8988T (cell line): ENCODE measurements around the gene CYTH1.

Experiments
- DNase-seq: peaks from one replicate; pipeline ENCODE4 v3.0.0; 2011

CYTH1 gene, protein sequence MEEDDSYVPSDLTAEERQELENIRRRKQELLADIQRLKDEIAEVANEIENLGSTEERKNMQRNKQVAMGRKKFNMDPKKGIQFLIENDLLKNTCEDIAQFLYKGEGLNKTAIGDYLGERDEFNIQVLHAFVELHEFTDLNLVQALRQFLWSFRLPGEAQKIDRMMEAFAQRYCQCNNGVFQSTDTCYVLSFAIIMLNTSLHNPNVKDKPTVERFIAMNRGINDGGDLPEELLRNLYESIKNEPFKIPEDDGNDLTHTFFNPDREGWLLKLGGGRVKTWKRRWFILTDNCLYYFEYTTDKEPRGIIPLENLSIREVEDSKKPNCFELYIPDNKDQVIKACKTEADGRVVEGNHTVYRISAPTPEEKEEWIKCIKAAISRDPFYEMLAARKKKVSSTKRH

DNA sequence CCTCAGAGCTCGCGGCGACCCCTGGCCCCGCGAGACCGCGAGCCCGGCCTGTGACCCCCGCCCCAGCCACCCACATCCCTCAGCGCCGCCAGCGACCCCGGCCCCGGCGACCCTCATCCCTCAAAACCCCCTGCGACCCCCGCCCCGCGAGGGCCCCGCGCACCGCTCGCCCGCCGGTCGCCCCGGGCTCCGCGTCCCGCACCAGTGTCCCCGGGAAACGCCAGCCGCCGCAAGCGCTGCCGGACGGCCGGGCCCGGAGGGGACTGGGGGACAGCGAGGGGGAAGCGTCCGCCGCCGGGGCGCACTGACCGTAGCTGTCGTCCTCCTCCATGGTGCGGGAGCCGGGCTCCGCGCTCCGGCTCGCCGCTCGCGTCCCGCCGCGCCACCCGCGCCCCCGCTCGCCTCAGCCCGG, at the start of gene CYTH1:
CYTH1 (minus strand) TSS at position 381 of the 412 bp plus-strand sequence; CDS start at position 331, 50 bp downstream.
- DNase-seq, result no peak

DNA sequence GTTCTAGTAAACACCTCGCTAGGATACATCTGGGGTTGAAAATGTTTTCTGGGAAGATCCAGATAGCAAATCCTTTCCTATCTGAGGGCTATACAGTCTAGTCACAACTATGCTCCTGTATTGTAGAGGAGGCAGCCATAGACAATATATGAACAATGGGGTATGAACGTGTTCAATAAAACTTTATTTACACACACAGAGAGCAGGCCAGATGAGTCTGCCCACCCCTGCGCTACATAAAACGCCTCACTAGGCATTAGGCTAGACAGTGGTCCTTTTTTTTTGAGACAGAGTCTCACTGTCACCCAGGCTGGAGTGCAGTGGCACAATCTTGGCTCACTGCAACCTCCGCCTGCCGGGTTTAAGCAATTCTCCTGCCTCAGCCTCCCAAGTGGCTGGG, 47.4 kb upstream of the CYTH1 start:
- no peak for DNase-seq

DNA sequence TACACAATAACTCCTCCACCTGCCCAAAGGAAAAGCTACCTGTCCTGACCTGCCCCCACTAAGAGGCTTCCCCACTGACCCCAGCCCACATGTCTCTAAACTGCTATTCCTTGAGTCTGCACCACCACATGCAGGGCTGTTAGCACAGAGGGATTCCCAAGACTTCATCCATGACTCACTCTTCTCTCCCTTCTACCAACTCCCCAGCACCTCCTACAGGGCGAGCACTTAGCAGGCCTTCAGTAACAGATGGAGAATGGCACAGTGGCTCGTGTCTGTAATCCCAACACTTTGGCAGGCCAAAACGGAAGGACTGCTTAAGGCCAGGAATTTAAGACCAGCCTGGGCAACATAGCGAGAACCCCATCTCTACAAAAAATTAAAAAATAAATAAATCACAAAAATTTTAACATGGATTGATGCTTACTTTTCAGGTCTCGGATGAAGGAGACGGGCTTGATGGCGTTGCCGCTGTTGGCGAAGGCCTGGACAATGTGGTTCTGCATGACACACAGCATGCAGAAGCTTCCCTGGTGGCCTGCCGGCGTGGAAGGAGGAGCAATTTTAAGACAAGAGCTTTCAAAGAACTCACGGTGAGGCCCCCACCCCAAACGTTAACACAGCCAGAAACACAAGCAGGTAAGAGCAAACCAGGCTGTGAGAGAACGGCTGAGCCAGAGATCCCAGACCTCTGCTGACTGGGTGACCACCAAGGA, 46.6 kb upstream of the CYTH1 start:
- no peak for DNase-seq

DNA sequence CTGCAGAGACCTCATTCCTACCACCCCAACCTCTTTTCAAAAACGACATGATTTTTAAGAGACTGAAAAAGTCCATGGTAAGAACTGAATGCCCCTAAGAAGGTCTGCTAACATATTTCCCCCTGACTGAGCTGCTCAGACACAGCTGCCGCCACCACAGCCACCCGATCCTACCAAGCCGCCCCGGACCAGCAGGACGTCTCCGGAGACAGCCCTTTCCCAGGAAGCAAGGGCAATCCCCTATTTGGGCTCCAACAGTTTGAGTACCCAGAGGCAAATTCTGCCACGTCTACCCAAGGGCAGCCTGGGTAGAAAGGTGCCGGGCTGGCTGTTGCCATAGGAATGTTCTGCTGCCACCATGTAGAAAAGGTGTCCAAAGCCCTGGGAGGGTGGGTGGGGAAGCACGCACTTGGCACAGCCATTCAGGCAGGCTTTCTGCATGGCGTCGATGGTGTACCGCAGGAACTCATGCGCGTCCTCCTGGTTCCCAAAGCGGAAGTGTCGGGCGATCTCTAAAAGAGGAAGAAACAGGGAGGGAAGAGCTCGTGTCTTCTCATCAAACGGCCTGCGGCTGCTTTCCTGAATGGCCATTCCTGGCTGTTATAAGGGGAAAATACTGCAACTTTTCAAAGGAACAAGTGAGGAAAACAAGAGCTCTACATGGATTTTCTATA, 44.9 kb upstream of the CYTH1 start:
- no peak for DNase-seq

DNA sequence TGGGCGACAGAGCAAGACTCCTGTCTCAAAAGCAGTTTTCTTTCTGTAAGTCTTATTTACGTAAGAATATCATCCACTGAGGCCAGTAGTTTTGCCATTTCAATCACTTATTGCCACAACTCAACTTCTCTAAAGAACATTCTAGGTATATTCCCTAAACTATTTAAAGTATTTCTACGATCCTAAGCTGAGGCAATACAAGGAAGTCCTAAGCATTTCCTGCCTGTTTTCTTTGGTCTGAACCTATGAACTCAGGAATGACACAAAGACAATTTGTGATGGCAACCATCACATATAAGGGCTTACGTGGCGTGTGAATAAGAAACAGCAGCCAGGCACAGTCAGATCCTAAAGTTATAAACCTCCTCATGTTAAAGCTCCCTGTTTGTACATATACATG, 44.3 kb upstream of the CYTH1 start:
- DNase-seq, result no peak

DNA sequence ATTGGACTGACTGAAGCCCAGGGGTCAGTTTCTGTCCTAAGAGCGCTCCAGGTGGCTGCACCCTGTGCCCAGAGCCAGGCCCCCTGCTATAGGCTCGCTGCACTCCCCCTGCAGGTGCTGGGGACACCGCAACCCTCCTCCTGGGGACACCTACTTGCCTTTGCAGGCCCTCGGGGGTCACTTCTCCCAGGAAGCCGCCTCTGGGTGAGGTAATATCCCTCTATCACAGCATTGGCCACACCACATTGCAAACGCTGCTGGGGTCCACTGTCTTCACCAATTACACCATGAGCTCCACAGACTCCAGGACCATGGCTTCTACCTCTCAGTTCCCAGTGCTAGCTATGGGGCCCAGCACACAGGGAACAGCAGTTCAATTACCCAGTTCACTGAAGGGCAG, 43.6 kb upstream of the CYTH1 start:
- DNase-seq, result no peak

DNA sequence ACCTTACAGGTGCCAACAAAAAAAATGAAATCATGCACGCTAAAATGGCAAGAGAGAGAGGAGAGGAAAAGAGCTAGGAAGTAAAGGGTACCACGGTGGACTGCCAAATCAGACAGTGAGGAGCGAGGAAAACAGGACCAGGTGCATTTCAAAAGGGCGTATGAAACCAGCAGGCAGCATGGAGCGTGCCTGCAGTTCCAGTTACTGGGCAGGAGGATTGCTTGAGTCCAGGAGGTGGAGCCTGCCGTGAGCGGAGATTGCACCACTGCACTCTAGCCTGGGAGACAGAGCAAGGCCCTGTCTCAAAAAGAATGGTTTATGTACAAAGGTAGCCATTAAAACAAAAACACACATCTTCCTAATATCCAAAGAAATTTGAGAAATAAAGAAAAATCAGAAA, 42.2 kb upstream of the CYTH1 start:
- no peak for DNase-seq

DNA sequence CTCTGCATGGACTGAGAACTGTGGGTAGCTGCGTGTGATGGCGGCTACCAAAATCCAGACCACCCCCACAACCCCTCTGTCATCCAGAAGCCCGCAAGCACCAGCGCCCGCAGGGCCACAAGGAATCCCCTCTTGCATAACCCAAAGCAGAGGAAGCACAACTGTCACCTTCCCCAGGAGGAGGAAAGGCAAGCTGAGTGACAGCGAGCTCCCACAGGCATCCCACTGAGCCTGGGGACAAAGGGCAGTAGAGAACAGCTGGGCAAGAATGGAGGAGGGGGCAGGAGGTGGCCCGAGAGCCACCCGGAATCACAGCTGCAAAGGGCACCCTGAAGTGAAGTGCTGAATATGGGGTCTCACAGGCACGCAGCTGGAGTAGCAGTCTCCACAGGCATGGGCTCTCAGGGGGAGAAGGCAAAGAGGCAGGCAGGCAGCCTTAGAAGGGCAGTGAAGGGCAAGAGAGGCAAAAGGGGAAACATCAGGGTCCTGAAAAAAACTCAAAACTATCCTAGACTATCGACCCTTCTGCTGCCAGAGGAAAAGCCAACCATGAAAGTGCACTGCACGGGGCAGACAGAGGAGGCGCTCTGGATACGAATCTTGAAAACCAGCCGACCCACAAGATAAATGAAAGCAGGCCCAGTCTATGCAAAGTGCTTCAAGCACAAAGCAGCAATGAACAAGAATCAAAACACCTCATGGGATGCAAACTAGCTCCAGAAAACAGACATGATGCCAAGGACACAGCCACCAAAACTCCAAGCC, 41.4 kb upstream of the CYTH1 start:
- DNase-seq, result no peak

DNA sequence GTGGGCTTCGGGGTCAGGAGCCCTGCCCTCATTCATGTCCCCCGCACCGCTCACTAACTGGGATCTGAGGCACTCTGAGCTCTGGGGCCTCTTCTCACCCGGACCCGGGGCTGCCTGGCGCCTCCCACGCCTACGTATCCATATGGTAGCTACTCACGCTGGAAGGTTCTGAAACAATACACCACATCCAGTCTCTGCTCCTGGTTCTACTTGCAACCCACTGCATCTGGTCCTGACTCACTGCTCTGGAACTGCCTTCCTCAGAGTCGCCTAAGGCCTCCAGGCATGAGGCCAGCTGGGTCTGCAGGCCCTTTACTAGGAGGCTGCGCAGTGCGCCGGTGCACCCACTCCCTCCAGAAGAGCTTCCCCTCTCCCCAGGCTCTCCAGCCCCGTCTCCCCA, 40.5 kb upstream of the CYTH1 start:
- no peak for DNase-seq

DNA sequence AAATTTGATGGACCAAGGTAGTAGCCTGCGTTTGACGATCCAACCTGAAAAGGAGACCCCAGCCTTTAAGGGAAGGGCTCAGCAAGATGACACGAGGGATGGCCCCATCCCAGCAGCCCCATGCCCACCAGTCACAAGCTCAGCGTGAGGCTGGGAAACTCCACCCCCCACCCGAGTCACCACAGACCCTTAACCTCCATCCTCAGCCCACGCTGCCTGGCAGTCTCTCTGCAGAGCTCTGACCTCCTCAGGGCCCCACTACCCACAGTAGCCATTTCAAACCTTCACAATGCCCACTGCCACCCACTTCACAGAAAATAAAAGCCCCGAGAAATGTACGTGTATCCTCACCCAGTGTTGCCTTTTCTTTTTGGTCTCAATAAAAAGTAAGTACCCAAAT, 39.9 kb upstream of the CYTH1 start:
- no peak for DNase-seq

DNA sequence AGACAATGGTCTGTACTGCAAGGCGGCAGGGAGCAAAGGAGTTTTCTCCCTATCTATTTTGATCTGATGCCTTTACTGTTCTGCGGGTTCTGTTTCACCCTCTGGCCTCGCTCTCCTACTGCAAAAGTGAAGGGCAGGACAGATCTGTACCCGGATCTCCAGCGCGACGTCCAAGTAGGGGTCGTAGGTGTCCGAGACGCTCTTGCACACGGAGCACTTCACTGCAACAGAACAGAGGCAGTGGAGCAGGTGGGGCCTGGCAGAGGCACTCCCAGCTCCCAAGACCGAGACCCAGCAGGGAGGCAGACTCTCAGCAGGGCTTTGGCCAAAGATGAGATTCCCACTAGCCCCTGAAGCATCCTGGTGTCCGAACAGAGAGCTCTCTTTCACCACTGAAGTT, 38.8 kb upstream of the CYTH1 start:
- DNase-seq, result no peak

DNA sequence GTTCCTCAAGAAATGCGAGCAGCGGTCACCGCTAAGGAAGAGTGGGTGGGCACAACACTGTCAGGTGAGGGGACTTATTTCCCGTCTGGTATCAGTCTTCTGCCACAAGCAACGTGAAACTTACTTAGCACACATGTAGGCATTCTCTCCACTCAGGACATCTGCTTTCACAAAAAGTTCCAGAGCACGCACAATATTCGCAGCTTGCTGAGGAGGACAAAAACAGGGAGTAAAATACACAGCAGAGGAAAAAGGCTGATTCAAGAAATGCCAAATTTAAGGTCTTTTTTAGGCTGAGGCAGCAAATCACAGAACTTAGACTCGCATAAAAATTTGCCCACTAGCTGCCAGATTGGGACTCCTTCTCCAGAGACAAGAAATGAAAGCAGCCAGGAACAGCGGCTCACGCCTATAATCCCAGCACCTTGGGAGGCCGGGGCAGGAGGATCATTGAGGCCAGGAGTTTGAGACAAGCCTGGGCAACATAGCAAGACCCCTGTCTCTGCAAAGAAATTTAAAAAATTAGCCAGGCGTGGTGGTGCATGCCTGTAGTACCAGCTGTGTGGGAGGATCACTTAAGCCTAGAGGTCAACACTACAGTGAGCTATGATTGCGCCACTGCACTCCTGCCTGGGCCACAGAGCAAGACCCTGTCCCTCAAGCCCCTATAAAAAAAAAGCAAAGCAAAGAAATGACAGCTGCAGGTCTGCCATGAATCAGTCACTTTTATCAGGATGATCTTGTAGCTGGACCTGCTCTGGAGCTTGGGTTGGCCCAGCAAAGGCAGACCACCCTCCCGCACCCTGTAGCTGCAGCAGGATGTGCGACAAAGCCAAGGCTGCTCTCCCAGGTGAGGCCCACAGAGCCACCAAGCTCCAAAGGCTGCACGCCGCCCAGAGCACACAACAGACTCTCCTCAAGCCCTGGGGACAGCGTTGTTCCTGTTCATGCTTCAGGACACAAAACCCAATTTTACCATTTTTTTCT, 38.0 kb upstream of the CYTH1 start:
- DNase-seq, result no peak

DNA sequence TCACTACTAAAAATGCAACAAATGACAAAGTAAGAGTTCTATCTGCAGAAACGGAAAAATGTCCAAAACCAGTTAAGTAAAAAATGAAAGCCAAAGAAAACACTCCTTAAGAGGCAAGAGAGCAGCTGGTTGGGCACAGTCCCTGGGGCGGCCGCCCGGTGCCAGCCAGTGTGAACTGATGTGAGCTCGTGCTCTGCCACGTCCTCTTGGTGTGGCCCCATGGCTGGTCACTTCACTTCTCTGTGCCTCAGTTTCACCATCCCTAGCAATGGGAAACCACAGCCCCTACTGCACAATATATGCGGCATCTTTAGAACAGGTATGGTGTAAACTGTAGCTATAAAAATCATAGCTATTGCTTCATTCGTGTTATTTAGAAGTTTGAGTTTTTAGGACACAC, 37.3 kb upstream of the CYTH1 start:
- DNase-seq, result no peak

DNA sequence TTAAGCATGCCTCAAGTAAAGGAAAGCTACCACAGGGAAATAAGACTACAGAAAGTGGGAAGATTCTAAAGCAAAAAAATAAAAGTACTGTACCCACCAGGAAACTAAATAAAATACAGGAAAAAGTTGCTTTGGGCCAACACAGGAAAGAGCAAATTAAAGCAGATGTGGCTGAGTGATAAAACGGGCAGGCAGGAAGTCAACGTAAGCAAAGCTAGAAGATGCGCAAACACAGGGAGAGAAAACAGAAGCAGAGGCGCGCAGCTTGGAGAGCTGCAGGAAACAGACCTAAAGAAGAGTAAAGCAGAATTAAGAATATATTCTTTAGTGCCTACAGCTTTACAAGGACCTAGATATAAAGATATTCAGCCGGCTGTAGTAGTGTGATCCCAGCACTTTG, 36.9 kb upstream of the CYTH1 start:
- DNase-seq, result no peak

DNA sequence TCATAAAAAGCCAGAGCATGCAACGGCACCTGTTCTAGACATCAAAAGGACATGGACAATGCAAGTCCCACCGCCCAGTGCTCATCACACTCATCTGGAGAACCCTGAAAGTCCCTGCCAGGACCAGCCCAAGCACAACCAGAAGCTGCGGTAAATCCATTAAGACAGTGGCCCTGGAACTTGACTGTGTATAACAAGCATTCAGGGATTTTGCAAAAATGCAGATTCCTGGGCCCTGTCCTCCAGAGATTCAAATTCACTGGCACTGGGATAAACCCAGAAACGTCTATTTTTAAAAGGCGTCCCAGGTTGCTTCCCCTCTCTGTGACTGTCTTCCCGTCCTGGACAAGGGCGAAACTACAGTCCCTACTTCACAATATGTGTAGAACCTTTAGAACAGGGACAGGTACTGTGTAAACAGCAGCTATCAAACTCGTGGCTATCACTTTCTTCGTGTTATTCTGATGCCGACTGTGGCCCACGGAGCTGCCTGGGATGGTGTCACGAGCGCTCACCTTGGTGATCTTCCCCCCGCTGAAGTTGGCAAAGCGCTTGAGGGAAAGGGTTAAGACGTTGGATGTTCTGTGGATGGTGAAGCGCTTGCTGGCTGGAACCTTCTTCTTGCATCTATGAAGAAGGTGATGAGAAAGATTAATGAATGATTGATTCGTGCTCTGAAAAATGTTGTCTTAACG, 36.2 kb upstream of the CYTH1 start:
- no peak for DNase-seq

DNA sequence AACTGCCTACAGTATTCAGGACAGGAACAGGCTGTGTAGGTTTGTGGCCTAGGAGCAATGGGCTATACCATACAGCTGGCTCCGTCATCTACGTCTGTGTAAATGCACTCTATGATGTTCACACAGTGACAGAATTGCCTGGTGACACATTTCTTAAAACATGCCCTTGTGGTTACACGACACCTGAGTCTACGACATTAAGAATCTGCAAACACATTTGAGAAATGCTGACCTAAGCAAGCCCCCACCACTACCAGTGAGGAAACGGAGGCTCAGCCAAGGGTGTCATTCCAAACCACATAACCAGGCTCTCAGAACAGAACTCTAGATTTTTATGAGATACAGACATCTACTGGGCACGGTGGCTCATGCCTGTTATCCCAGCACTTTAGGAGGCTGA, 35.0 kb upstream of the CYTH1 start:
- no peak for DNase-seq

DNA sequence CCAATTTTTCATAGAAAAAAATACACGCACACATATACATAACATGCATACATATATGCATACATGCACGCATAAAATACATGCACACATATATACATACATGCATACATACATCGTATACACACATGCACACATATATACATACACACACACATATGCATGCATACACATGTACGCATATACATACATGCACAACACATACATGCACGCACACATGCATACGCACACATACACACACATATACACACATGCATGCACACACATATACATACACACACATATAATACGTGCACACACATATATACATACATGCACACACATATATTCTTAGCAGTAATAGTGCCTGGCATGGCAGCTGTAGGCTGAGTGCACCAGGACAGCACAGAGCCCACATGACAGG, 33.6 kb upstream of the CYTH1 start:
- DNase-seq, result no peak

DNA sequence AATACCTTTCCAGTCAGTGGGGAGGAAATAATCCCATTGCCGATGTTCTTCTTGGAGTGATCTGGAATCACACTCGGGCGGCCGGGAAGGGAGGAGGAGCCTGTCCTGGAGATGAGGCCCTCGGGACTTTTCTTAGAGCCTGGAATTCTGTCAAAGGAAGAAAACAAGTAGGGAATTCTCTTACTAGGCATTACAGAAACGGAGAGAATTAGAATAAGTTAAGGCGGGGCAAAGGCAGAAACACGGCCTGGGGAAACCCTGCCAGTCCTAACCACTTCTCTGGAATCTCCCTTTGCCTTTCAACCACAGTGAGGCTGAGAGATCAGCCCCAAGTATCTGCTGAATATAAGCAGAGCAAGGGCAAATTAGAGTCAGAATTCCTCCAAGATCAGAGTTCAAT, 30.8 kb upstream of the CYTH1 start:
- no peak for DNase-seq

DNA sequence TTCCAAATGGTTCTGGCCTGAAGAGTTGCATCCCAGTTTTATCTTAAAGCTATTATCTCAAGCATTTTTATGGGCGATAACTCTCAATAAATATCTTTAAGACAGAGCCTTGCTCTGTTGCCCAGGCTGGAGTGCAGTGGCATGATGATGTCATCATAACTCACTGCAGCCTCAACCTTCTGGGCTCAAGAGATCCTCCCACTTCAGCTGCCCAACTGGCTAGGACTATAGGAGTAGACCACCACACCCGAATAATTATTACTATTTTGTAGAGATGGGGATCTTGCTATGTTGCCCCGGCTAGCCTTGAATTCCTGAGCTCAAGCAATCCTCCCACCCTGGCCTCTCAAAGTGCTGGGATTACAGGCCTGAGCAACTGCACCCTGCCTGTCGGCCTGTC, 26.1 kb upstream of the CYTH1 start:
- DNase-seq, result no peak

DNA sequence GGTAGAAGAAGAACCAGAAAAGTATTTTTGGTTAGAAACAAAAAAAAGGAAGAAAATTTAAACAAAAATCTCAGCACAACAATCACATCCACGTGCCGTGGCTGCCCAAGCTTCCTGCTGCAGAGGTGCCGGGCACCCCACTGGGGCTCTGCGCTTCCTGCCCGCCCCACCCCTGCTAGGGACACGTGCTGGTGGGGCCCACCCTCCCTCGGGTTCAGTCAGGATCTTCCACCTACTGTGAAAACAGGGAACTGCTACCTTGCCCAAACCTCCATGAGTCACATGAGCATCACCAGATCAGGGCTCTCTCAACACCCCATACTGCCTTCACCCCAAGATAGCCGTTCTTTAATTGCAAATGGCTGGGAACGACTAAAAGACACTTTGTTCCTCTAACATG, 24.4 kb upstream of the CYTH1 start:
- no peak for DNase-seq

DNA sequence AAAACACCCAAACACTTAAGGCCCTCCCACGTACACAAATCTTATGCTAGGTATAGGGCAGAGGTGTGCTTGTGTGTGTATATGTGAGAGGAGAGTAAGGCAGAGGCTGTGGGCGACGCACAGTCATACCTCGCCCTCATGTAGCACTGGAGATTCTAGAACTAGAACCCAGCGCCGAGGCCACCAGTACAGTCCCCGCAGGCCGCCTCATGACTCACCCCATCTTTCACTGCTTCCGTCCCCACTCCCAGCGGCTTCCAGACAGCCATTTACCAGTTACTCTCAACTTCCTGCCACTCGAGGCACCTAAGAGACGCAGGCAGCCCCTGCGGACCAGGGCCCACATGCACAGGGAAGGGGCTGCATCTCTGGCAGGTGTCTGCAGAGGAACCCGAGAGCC, 23.2 kb upstream of the CYTH1 start:
- DNase-seq, result no peak
